Mesodermal cell (in vitro differentiated cells): ENCODE data around the gene ARL3.

Source experiments
- H3K27ac ChIP-seq: 2 replicates; pipeline ENCODE4 v1.7.0; 2013; ENCODE audit warnings: mild to moderate bottlenecking, low read depth, low read length, moderate library complexity; ENCODE audit not compliant: severe bottlenecking
- H3K36me3 ChIP-seq: 2 replicates; pipeline ENCODE4 v1.7.1; 2013; ENCODE audit warnings: mild to moderate bottlenecking, low read length, moderate library complexity; ENCODE audit not compliant: control insufficient read depth, insufficient read depth
- H3K4me1 ChIP-seq: one replicate; pipeline ENCODE4 v1.7.1; 2013; ENCODE audit warnings: mild to moderate bottlenecking, low read length; ENCODE audit not compliant: insufficient read depth, control insufficient read depth, poor library complexity, severe bottlenecking
- H3K4me3 ChIP-seq: 2 replicates; pipeline ENCODE4 v1.7.0; 2013; ENCODE audit warnings: low read length, control low read depth, mild to moderate bottlenecking; ENCODE audit not compliant: insufficient read depth, poor library complexity, severe bottlenecking; ENCODE audit errors: extremely low read depth
- H3K9me3 ChIP-seq: 2 replicates; pipeline ENCODE4 v1.7.1; 2013; ENCODE audit warnings: mild to moderate bottlenecking, low read length, moderate library complexity; ENCODE audit not compliant: control insufficient read depth
- WGBS, 2 experiments: methylation state at CpG; one replicate each; pipeline ENCODE4 v1.1.5; 2013; ENCODE audit warnings: missing lambda C conversion rate in 2 of 2; ENCODE audit not compliant: insufficient coverage in 2 of 2; 5-methylcytosine and 5-hydroxymethylcytosine counted together

The ARL3 gene

GRCh38 chr10:102658802-102659201 is 55.4 kb downstream of the ARL3 start:
- WGBS, 2 experiments: 84 to 85% methylated on average over 4 to 5 of the region's 5 CpGs
- Histone ChIP-seq H3K4me1 (peaks cover 24% of the 10 kb centered on the region), H3K4me3 (no peak overlapping the region), H3K27ac (peak overlapping the region; percentile 49), H3K9me3 (no peaks in the 10 kb centered on the region), H3K36me3 (peaks cover 56% of the 10 kb centered on the region)

- H3K4me1 ChIP-seq: peaks cover 24% of the 10 kb centered on the region
- H3K27ac ChIP-seq: no peak overlapping the region
- H3K4me3 ChIP-seq: no peak overlapping the region
- 94 to 96% methylated on average over 10 to 12 of the region's 13 CpGs for WGBS, 2 experiments
- no peaks in the 10 kb centered on the region for H3K9me3 ChIP-seq
- H3K36me3 ChIP-seq: peaks cover 62% of the 10 kb centered on the region
Measured at GRCh38 chr10:102657984-102658724, 56.0 kb downstream of the ARL3 start.

- peaks cover 24% of the 10 kb centered on the region for H3K4me1 ChIP-seq
- 92 to 100% methylated on average over 2 to 7 of the region's 11 CpGs for WGBS, 2 experiments
- no peak overlapping the region for H3K27ac ChIP-seq
- H3K36me3 ChIP-seq: peaks cover 69% of the 10 kb centered on the region
- H3K9me3 ChIP-seq: no peaks in the 10 kb centered on the region
- no peak overlapping the region for H3K4me3 ChIP-seq
Measured at GRCh38 chr10:102657451-102657850, 56.7 kb downstream of the ARL3 start.

- 96 to 98% methylated on average over 39 to 42 of the region's 42 CpGs for WGBS, 2 experiments
- no peaks in the 10 kb centered on the region for H3K9me3 ChIP-seq
- no peak overlapping the region for H3K27ac ChIP-seq
- peaks cover 75% of the 10 kb centered on the region for H3K36me3 ChIP-seq
- H3K4me1 ChIP-seq: peaks cover 24% of the 10 kb centered on the region
- H3K4me3 ChIP-seq: no peak overlapping the region
Measured at GRCh38 chr10:102656791-102657371, 57.3 kb downstream of the ARL3 start.

- no peak overlapping the region for H3K4me3 ChIP-seq
- H3K36me3 ChIP-seq: peaks cover 84% of the 10 kb centered on the region
- no peaks in the 10 kb centered on the region for H3K9me3 ChIP-seq
- H3K27ac ChIP-seq: no peak overlapping the region
- peaks cover 23% of the 10 kb centered on the region for H3K4me1 ChIP-seq
- 97 to 100% methylated on average over 5 to 10 of the region's 12 CpGs for WGBS, 2 experiments
Measured at GRCh38 chr10:102656026-102656425, 58.2 kb downstream of the ARL3 start.

GRCh38 chr10:102654969-102655368 is 59.2 kb downstream of the ARL3 start:
- H3K27ac ChIP-seq: no peak overlapping the region
- H3K36me3 ChIP-seq: peaks cover 94% of the 10 kb centered on the region
- H3K4me1 ChIP-seq: peaks cover 23% of the 10 kb centered on the region
- H3K4me3 ChIP-seq: no peak overlapping the region
- WGBS, 2 experiments: 98 to 99% methylated on average over 12 of the region's 12 CpGs
- H3K9me3 ChIP-seq: no peaks in the 10 kb centered on the region

- H3K36me3 ChIP-seq: peaks cover 96% of the 10 kb centered on the region
- WGBS, 2 experiments: 98 to 99% methylated on average over 6 of the region's 7 CpGs
Measured at GRCh38 chr10:102654566-102654965, 59.6 kb downstream of the ARL3 start.

GRCh38 chr10:102653060-102653459 is 61.1 kb downstream of the ARL3 start:
- Histone ChIP-seq H3K27ac (peak overlapping the region; percentile 10), H3K36me3 (peaks cover 93% of the 10 kb centered on the region), H3K4me3 (no peak overlapping the region), H3K4me1 (peaks cover 38% of the 10 kb centered on the region), H3K9me3 (no peaks in the 10 kb centered on the region)
- WGBS, 2 experiments: 67% methylated on average over 1 of the region's 1 CpG; no CpG with 5 or more reads in 1 of the 2 experiments

More at GRCh38 chr10:102654566-102654965, 59.6 kb downstream of the ARL3 start:
- Histone ChIP-seq H3K9me3 (no peaks in the 10 kb centered on the region), H3K27ac (no peak overlapping the region), H3K4me1 (peaks cover 25% of the 10 kb centered on the region), H3K4me3 (no peak overlapping the region)

- Histone ChIP-seq H3K9me3 (no peaks in the 10 kb centered on the region), H3K27ac (no peak overlapping the region), H3K4me1 (peaks cover 41% of the 10 kb centered on the region), H3K36me3 (peaks cover 93% of the 10 kb centered on the region), H3K4me3 (no peak overlapping the region)
- 84 to 88% methylated on average over 8 to 11 of the region's 12 CpGs for WGBS, 2 experiments
Measured at GRCh38 chr10:102652170-102652916, 61.9 kb downstream of the ARL3 start.

- H3K4me1 ChIP-seq: peaks cover 42% of the 10 kb centered on the region
- H3K9me3 ChIP-seq: no peaks in the 10 kb centered on the region
- no peak overlapping the region for H3K4me3 ChIP-seq
- H3K27ac ChIP-seq: no peak overlapping the region
- WGBS, 2 experiments: 87 to 97% methylated on average over 7 to 8 of the region's 11 CpGs
- H3K36me3 ChIP-seq: peaks cover 90% of the 10 kb centered on the region
Measured at GRCh38 chr10:102651455-102652169, 62.6 kb downstream of the ARL3 start.
